ENCODE results near the gene LPIN1. TPM values are rescaled to one million over a fixed set of nuclear protein-coding genes. Genes with fewer than 3 reads are reported as not detected.

LPIN1 gene
- 10 to 100 TPM; 32.8 to 54.0 TPM for total RNA-seq
- polyA plus RNA-seq, result 10 to 100 TPM in 1 of 2 donors, 1 to 10 TPM in 1; 4.4 to 13.3 TPM
- long read RNA-seq, donor 1, partial matches to known transcripts, result 22 of 30 reads
- long read RNA-seq, donor 1, other reads (novel, unspliced or antisense), result 8 of 30 reads
- long read RNA-seq, donor 2, full-length matches to known transcripts, result 6 of 24 reads
- long read RNA-seq, donor 2, partial matches to known transcripts, result 12 of 24 reads
- long read RNA-seq, donor 2, other reads (novel, unspliced or antisense), result 6 of 24 reads

- H3K9me3 ChIP-seq (ENCODE audit: control insufficient read depth, low read length), result no peaks in the 10 kb centered on the region
- intact Hi-C loops (cut with DNase I), result loop anchor here (2.0 to 5.0 kb wide), 3 partner anchors 34 to 54 kb away; no protein-coding TSS in a partner anchor
- H3K4me1 ChIP-seq (ENCODE audit: control insufficient read depth in 1 of 2, insufficient read depth in 2 of 2, low read length in 2 of 2), result peaks cover 0 to 5% of the 10 kb centered on the region in 2 donors
- 0 to 1% methylated on average over 24 to 49 of the region's 49 CpGs for WGBS, 2 donors
- ATAC-seq (ENCODE audit: low FRiP score) (peak; percentile 92), DNase-seq (peak; percentile 91 to 96)
- H3K36me3 ChIP-seq (ENCODE audit: control insufficient read depth in 1 of 2, insufficient read depth in 2 of 2, low read length in 1 of 2), result no peaks in the 10 kb centered on the region
- H3K27ac ChIP-seq (ENCODE audit: low read depth in 1 of 2, low read length in 2 of 2), result peak within 1 kb of the TSS in 1 of 2 donors; percentile 65
- no peaks in the 10 kb centered on the region for H3K27me3 ChIP-seq (ENCODE audit: control insufficient read depth in 1 of 2, insufficient read depth in 2 of 2, low read length in 1 of 2)
- H3K4me3 ChIP-seq (ENCODE audit: low read length in 2 of 2), result peak within 1 kb of the TSS; percentile 44 to 95
Measured at GRCh38 chr2:11746376-11746806, at the start of gene LPIN1. Gene LPIN1 (plus strand): TSS chr2:11746632. CDS start chr2:11765542, 18,910 bp downstream.

GRCh38 chr2:11696736-11697102 is 49.7 kb upstream of the LPIN1 start:
- WGBS, 2 donors, result 74 to 78% methylated on average over 9 of the region's 9 CpGs
- no peaks in the 10 kb centered on the region for H3K9me3 ChIP-seq (ENCODE audit: control insufficient read depth, low read length)
- H3K4me3 ChIP-seq (ENCODE audit: low read length in 2 of 2), result no peak overlapping the region
- intact Hi-C loops (cut with DNase I), result loop anchor here in 1 of 2 donors (5.0 kb wide), 1 partner anchor 51 kb away; the partner anchor contains the start of gene LPIN1
- H3K4me1 ChIP-seq (ENCODE audit: control insufficient read depth in 1 of 2, insufficient read depth in 2 of 2, low read length in 2 of 2), result peaks cover 0 to 7% of the 10 kb centered on the region in 2 donors
- H3K27me3 ChIP-seq (ENCODE audit: control insufficient read depth in 1 of 2, insufficient read depth in 2 of 2, low read length in 1 of 2), result no peaks in the 10 kb centered on the region
- no peak for ATAC-seq (ENCODE audit: low FRiP score)
- H3K27ac ChIP-seq (ENCODE audit: low read depth in 1 of 2, low read length in 2 of 2), result peak overlapping the region in 1 of 2 donors; percentile 27
- no peaks in the 10 kb centered on the region for H3K36me3 ChIP-seq (ENCODE audit: control insufficient read depth in 1 of 2, insufficient read depth in 2 of 2, low read length in 1 of 2)
- DNase-seq, result peak in 1 of 2 donors; percentile 72

- 10 to 17% methylated on average over 16 of the region's 16 CpGs for WGBS, 2 donors
- no peak overlapping the region for H3K4me3 ChIP-seq (ENCODE audit: low read length in 2 of 2)
- H3K36me3 ChIP-seq (ENCODE audit: control insufficient read depth in 1 of 2, insufficient read depth in 2 of 2, low read length in 1 of 2), result no peaks in the 10 kb centered on the region
- H3K27me3 ChIP-seq (ENCODE audit: control insufficient read depth in 1 of 2, insufficient read depth in 2 of 2, low read length in 1 of 2), result no peaks in the 10 kb centered on the region
- H3K27ac ChIP-seq (ENCODE audit: low read depth in 1 of 2, low read length in 2 of 2), result peak overlapping the region; percentile 14 to 30
- no peaks in the 10 kb centered on the region for H3K9me3 ChIP-seq (ENCODE audit: control insufficient read depth, low read length)
- intact Hi-C loops (cut with DNase I), result loop anchor here in 1 of 2 donors (5.0 kb wide), 1 partner anchor 50 kb away; the partner anchor contains the start of gene LPIN1
- H3K4me1 ChIP-seq (ENCODE audit: control insufficient read depth in 1 of 2, insufficient read depth in 2 of 2, low read length in 2 of 2), result peaks cover 0 to 7% of the 10 kb centered on the region in 2 donors
- DNase-seq (peak; percentile 86 to 91), ATAC-seq (ENCODE audit: low FRiP score) (peak; percentile 49)
Measured at GRCh38 chr2:11697103-11697871, 49.1 kb upstream of the LPIN1 start.

GRCh38 chr2:11698009-11698922 is 48.2 kb upstream of the LPIN1 start:
- no peaks in the 10 kb centered on the region for H3K36me3 ChIP-seq (ENCODE audit: control insufficient read depth in 1 of 2, insufficient read depth in 2 of 2, low read length in 1 of 2)
- intact Hi-C loops (cut with DNase I), result loop anchor here in 1 of 2 donors (5.0 kb wide), 1 partner anchor 49 kb away; the partner anchor contains the start of gene LPIN1
- no peak overlapping the region for H3K4me3 ChIP-seq (ENCODE audit: low read length in 2 of 2)

GRCh38 chr2:11699686-11700670 is 46.5 kb upstream of the LPIN1 start:
- ATAC-seq (ENCODE audit: low FRiP score) (no peak), DNase-seq (no peak)
- no peaks in the 10 kb centered on the region for H3K27me3 ChIP-seq (ENCODE audit: control insufficient read depth in 1 of 2, insufficient read depth in 2 of 2, low read length in 1 of 2)
- no peaks in the 10 kb centered on the region for H3K36me3 ChIP-seq (ENCODE audit: control insufficient read depth in 1 of 2, insufficient read depth in 2 of 2, low read length in 1 of 2)
- H3K9me3 ChIP-seq (ENCODE audit: control insufficient read depth, low read length), result no peaks in the 10 kb centered on the region
- WGBS, 2 donors, result 81 to 82% methylated on average over 9 of the region's 9 CpGs
- intact Hi-C loops (cut with DNase I), result loop anchor here in 1 of 2 donors (5.0 kb wide), 1 partner anchor 47 kb away; the partner anchor contains the start of gene LPIN1
- H3K27ac ChIP-seq (ENCODE audit: low read depth in 1 of 2, low read length in 2 of 2), result no peak overlapping the region
- H3K4me3 ChIP-seq (ENCODE audit: low read length in 2 of 2), result no peak overlapping the region
- peaks cover 0 to 7% of the 10 kb centered on the region in 2 donors for H3K4me1 ChIP-seq (ENCODE audit: control insufficient read depth in 1 of 2, insufficient read depth in 2 of 2, low read length in 2 of 2)

More at GRCh38 chr2:11698009-11698922, 48.2 kb upstream of the LPIN1 start:
- Histone ChIP-seq H3K27ac (ENCODE audit: low read depth in 1 of 2, low read length in 2 of 2) (peak overlapping the region; percentile 7 to 14), H3K4me1 (ENCODE audit: control insufficient read depth in 1 of 2, insufficient read depth in 2 of 2, low read length in 2 of 2) (peaks cover 0 to 7% of the 10 kb centered on the region in 2 donors), H3K27me3 (ENCODE audit: control insufficient read depth in 1 of 2, insufficient read depth in 2 of 2, low read length in 1 of 2) (no peaks in the 10 kb centered on the region), H3K9me3 (ENCODE audit: control insufficient read depth, low read length) (no peaks in the 10 kb centered on the region)
- ATAC-seq (ENCODE audit: low FRiP score), result peak; percentile 61
- 69 to 73% methylated on average over 24 of the region's 24 CpGs for WGBS, 2 donors
- peak in 1 of 2 donors; percentile 82 for DNase-seq

- H3K4me1 ChIP-seq (ENCODE audit: control insufficient read depth in 1 of 2, insufficient read depth in 2 of 2, low read length in 2 of 2), result peaks cover 0 to 7% of the 10 kb centered on the region in 2 donors
- ATAC-seq (ENCODE audit: low FRiP score) (no peak), DNase-seq (no peak)
- no peak overlapping the region for H3K4me3 ChIP-seq (ENCODE audit: low read length in 2 of 2)
- no peak overlapping the region for H3K27ac ChIP-seq (ENCODE audit: low read depth in 1 of 2, low read length in 2 of 2)
- intact Hi-C loops (cut with DNase I), result no loop called here
- WGBS, 2 donors, result 96 to 97% methylated on average over 5 of the region's 5 CpGs
- H3K9me3 ChIP-seq (ENCODE audit: control insufficient read depth, low read length), result no peaks in the 10 kb centered on the region
- H3K27me3 ChIP-seq (ENCODE audit: control insufficient read depth in 1 of 2, insufficient read depth in 2 of 2, low read length in 1 of 2), result no peaks in the 10 kb centered on the region
- H3K36me3 ChIP-seq (ENCODE audit: control insufficient read depth in 1 of 2, insufficient read depth in 2 of 2, low read length in 1 of 2), result no peaks in the 10 kb centered on the region
Measured at GRCh38 chr2:11701206-11701605, 45.2 kb upstream of the LPIN1 start.

GRCh38 chr2:11701751-11702301 is 44.6 kb upstream of the LPIN1 start:
- Histone ChIP-seq H3K9me3 (ENCODE audit: control insufficient read depth, low read length) (no peaks in the 10 kb centered on the region), H3K27ac (ENCODE audit: low read depth in 1 of 2, low read length in 2 of 2) (no peak overlapping the region), H3K27me3 (ENCODE audit: control insufficient read depth in 1 of 2, insufficient read depth in 2 of 2, low read length in 1 of 2) (no peaks in the 10 kb centered on the region), H3K36me3 (ENCODE audit: control insufficient read depth in 1 of 2, insufficient read depth in 2 of 2, low read length in 1 of 2) (no peaks in the 10 kb centered on the region), H3K4me1 (ENCODE audit: control insufficient read depth in 1 of 2, insufficient read depth in 2 of 2, low read length in 2 of 2) (peaks cover 0 to 5% of the 10 kb centered on the region in 2 donors), H3K4me3 (ENCODE audit: low read length in 2 of 2) (no peak overlapping the region)
- 86 to 87% methylated on average over 14 of the region's 14 CpGs for WGBS, 2 donors
- DNase-seq (peak; percentile 62 to 88), ATAC-seq (ENCODE audit: low FRiP score) (no peak)
- intact Hi-C loops (cut with DNase I), result no loop called here
